ENCODE measurements around the gene MAD1L1.
A peak's percentile ranks its signal among the peaks of the same experiment; 100 is the strongest.

Gene MAD1L1

GRCh38 chr7:2130096-2130375 is 102.7 kb downstream of the MAD1L1 start:
- no peak for DNase-seq

- DNase-seq = no peak
Observed at GRCh38 chr7:2129323-2130095, 103.2 kb downstream of the MAD1L1 start.

- DNase-seq = peak; percentile 21
Observed at GRCh38 chr7:2128601-2129322, 104.0 kb downstream of the MAD1L1 start.

- DNase-seq = no peak
Observed at GRCh38 chr7:2126621-2127020, 106.1 kb downstream of the MAD1L1 start.

GRCh38 chr7:2125931-2126330 is 106.8 kb downstream of the MAD1L1 start:
- no peak for DNase-seq

GRCh38 chr7:2124604-2125345 is 108.0 kb downstream of the MAD1L1 start:
- DNase-seq = no peak

GRCh38 chr7:2123916-2124315 is 108.8 kb downstream of the MAD1L1 start:
- no peak for DNase-seq

GRCh38 chr7:2123360-2123759 is 109.4 kb downstream of the MAD1L1 start:
- DNase-seq = no peak

GRCh38 chr7:2122651-2123050 is 110.1 kb downstream of the MAD1L1 start:
- no peak for DNase-seq

- no peak for DNase-seq
Observed at GRCh38 chr7:2120841-2121830, 111.6 kb downstream of the MAD1L1 start.

GRCh38 chr7:2120251-2120660 is 112.5 kb downstream of the MAD1L1 start:
- no peak for DNase-seq

GRCh38 chr7:2118630-2119190 is 114.0 kb downstream of the MAD1L1 start:
- no peak for DNase-seq

GRCh38 chr7:2118056-2118455 is 114.7 kb downstream of the MAD1L1 start:
- DNase-seq = no peak

- no peak for DNase-seq
Observed at GRCh38 chr7:2117646-2118045, 115.1 kb downstream of the MAD1L1 start.

GRCh38 chr7:2116989-2117591 is 115.7 kb downstream of the MAD1L1 start:
- DNase-seq = peak; percentile 51

GRCh38 chr7:2116448-2116810 is 116.3 kb downstream of the MAD1L1 start:
- DNase-seq = no peak

GRCh38 chr7:2115760-2116447 is 116.8 kb downstream of the MAD1L1 start:
- no peak for DNase-seq

GRCh38 chr7:2114926-2115759 is 117.6 kb downstream of the MAD1L1 start:
- DNase-seq = no peak

GRCh38 chr7:2114052-2114451 is 118.7 kb downstream of the MAD1L1 start:
- DNase-seq = peak; percentile 52

Measured in fibroblast of skin of right biceps (primary cell).